ENCODE results near the gene GRP. TPM values are rescaled to one million over a fixed set of nuclear protein-coding genes. Genes with fewer than 3 reads are reported as not detected.

The GRP gene
- total RNA-seq, 1 experiment from 2014 or later, result not detected

Other genes starting within 250 kb of the GRP start
- gene SEC11C, start 80.3 kb upstream of the GRP start, total RNA-seq (2014; rRNA removed; shearing (Covaris generic)), result 65.6 and 73.9 TPM in 2 replicates
- not detected in 2 replicates for gene RAX, start 53.3 kb downstream of the GRP start, total RNA-seq (2014; rRNA removed; shearing (Covaris generic))
- not detected in 2 replicates for gene CPLX4, start 98.5 kb downstream of the GRP start, total RNA-seq (2014; rRNA removed; shearing (Covaris generic))
- 164 and 176 TPM in 2 replicates for gene LMAN1, start 139.1 kb downstream of the GRP start, total RNA-seq (2014; rRNA removed; shearing (Covaris generic))